ENCODE results near the gene SPIRE2. TPM values are rescaled to one million over a fixed set of nuclear protein-coding genes. Genes with fewer than 3 reads are reported as not detected.

Gene SPIRE2
- total and polyA plus RNA-seq, 9 of the 15 experiments (the other 6 are each of a cell fraction or from before 2014, with no cell fraction given) = 0.70 to 7.5 (median 4.6) TPM

DNA sequence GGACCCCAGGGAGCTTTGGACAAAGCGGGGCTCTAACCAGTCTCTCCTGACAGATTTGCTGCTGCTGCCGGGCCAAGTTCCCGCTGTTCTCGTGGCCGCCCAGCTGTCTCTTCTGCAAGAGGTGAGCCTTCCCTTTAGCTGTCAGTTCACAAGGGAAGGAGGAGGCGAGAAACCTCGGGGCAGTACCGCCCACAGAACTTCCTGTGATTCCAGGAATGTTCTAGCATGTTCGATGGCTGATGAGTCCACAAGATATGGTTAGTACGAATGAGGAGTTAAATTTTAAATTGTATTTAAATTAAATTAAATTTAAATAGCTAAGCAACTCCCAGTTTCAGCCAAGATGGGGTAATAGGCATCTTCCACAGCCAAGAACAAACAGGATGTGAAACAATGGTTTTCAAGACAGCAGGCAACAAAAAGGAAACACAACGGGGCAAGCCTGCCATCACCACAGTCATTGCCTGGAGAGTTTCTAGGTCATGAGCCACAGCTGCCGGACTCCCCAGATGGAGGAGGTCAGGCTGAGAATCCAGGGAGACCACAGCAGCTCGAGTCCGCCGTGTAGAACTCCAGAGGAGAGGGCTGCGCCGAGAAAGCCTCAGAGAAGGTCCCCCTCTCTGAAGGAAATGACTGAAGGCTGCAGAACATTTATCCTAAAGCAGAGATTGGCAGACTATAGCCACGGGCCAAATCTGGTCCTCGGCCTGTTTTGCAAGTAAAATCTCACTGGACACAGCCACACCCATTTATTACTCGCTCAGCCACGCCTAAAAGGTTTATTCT lies 35.7 kb downstream of the SPIRE2 start:
- Histone ChIP-seq H2AFZ (ENCODE audit: low read depth, low read length) (no peak overlapping the region), H3K79me2 (ENCODE audit: control insufficient read depth, insufficient read depth, low read length) (no peaks in the 10 kb centered on the region), H3K4me1 (replicated peaks in 1 of 2; ENCODE audit: control insufficient read depth in 2 of 2, insufficient read depth in 2 of 2, low read length in 2 of 2) (peaks cover 3 to 25% of the 10 kb centered on the region in 2 experiments), H4K20me1 (replicated peaks; ENCODE audit: control insufficient read depth, insufficient read depth, low read length) (no peaks in the 10 kb centered on the region), H3K4me2 (ENCODE audit: insufficient read depth, low read length) (no peak overlapping the region), H3K9ac (ENCODE audit: insufficient read depth in 1 of 2, low read depth in 2 of 2, low read length in 2 of 2) (peak overlapping the region in 1 of 2 experiments; percentile 24; a peak in 1 of 4 replicates), H3K27me3 (ENCODE audit: control insufficient read depth in 2 of 2, insufficient read depth in 2 of 2, low read length in 2 of 2) (no peaks in the 10 kb centered on the region), H3K27ac (ENCODE audit: extremely low read depth, low read depth, low read length) (no peak overlapping the region), H3K9me3 (replicated peaks; ENCODE audit: control insufficient read depth, insufficient read depth, low read depth, low read length) (peaks cover 7% of the 10 kb centered on the region), H3K4me3 (no peak overlapping the region), H3K9me1 (ENCODE audit: control insufficient read depth, insufficient read depth, low read length) (no peaks in the 10 kb centered on the region), H3K36me3 (ENCODE audit: control insufficient read depth, insufficient read depth, low read length) (no peaks in the 10 kb centered on the region; the same call in 2 of the 3 replicates)
- WGBS (ENCODE audit: insufficient coverage, low coverage, missing lambda C conversion rate) = 65% methylated on average over 21 of the region's 21 CpGs
- CTCF ChIA-PET (ENCODE audit: low intra/inter-chr PET ratio) = no interaction called here
- POLR2A ChIA-PET = interaction anchor here (0.5 to 1.7 kb wide), 4 partner anchors 9 to 166 kb away, joined by 3 to 5 read pairs (median 4); partner anchors contain the start of gene TCF25
- TF ChIP-seq, protein P1, sequence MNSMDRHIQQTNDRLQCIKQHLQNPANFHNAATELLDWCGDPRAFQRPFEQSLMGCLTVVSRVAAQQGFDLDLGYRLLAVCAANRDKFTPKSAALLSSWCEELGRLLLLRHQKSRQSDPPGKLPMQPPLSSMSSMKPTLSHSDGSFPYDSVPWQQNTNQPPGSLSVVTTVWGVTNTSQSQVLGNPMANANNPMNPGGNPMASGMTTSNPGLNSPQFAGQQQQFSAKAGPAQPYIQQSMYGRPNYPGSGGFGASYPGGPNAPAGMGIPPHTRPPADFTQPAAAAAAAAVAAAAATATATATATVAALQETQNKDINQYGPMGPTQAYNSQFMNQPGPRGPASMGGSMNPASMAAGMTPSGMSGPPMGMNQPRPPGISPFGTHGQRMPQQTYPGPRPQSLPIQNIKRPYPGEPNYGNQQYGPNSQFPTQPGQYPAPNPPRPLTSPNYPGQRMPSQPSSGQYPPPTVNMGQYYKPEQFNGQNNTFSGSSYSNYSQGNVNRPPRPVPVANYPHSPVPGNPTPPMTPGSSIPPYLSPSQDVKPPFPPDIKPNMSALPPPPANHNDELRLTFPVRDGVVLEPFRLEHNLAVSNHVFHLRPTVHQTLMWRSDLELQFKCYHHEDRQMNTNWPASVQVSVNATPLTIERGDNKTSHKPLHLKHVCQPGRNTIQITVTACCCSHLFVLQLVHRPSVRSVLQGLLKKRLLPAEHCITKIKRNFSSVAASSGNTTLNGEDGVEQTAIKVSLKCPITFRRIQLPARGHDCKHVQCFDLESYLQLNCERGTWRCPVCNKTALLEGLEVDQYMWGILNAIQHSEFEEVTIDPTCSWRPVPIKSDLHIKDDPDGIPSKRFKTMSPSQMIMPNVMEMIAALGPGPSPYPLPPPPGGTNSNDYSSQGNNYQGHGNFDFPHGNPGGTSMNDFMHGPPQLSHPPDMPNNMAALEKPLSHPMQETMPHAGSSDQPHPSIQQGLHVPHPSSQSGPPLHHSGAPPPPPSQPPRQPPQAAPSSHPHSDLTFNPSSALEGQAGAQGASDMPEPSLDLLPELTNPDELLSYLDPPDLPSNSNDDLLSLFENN (IDR thresholded peaks at IDR 0.05; ENCODE audit: low read depth in 2 of 2, low read length in 2 of 2) = no peak
- TF ChIP-seq NR2C1 (IDR thresholded peaks at IDR 0.05) = no peak
- no peak for TF ChIP-seq NR2C1 (tag; IDR thresholded peaks at IDR 0.05)
- no peak for TF ChIP-seq HDAC8 (tag; IDR thresholded peaks at IDR 0.05)
- TF ChIP-seq HMGN3 (IDR thresholded peaks at IDR 0.05; ENCODE audit: borderline replicate concordance, extremely low read depth, insufficient read length, low read depth, low read length) = no peak
- no peak for TF ChIP-seq HNRNPL (IDR thresholded peaks at IDR 0.05; ENCODE audit: low read depth, low read length)
- no peak for TF ChIP-seq MTA2 (IDR thresholded peaks at IDR 0.05; ENCODE audit: low read depth)
- no TSS peak for BruUV-seq (replicated peaks)
- in situ Hi-C loops (cut with MboI) (loop anchor here (5.0 to 10.0 kb wide), 2 partner anchors 162 to 269 kb away; partner anchors contain the start of gene SPATA2L), intact Hi-C loops (cut with micrococcal nuclease) (no loop called here)
- DNase-seq (ENCODE audit: extremely low read depth in 1 of 4, low spot score in 3 of 4) (no peak), FAIRE-seq (peak; percentile 54), ATAC-seq (no peak)

All from K562 (cell line).